Testis (tissue), 2 donors: Measurements from ENCODE around the gene LYAR.

Experiments used
- POLR2A ChIP-seq: fragments of 450-650 bp; IDR thresholded peaks from one replicate; pipeline ENCODE4 v1.6.1; 2017; ENCODE audit warnings: antibody characterized with exemption, mild to moderate bottlenecking, moderate library complexity
- TF ChIP-seq, protein P1 (sequence below), 3 experiments: fragments of 450-650 bp in 2 of 3; fragments of 200-600 bp in 1 of 3; sonication (generic) in 1 of 3; IDR thresholded peaks; one replicate each; pipeline ENCODE4 v1.5.1; 2016 to 2019; ENCODE audit warnings: antibody characterized with exemption in 3 of 3, mild to moderate bottlenecking in 2 of 3, moderate library complexity in 1 of 3

DNA sequence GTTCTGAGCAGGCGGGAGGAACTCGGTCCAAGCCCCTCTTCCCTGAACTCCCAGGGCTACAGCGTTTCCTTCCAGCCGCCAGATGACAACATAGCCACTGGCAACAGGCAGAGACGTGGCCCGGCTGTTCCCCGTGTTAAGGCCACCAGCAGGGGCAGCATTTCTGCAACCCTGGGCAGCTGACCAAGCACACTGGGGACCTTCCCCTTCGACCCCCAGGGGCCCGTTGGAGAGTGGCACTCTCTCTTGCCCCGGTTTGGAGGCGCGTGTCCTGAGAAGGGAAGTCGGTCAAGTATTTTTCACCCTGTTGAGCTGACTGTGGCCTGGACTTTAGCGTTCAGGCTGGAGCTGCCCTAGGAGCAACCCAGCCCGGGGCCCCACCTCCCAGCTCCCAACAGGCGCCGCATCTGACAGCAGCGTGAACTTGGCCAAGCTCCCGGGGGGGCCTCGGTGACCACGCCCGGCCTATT, 37.7 kb upstream of the LYAR start:
- TF ChIP-seq, protein P1, sequence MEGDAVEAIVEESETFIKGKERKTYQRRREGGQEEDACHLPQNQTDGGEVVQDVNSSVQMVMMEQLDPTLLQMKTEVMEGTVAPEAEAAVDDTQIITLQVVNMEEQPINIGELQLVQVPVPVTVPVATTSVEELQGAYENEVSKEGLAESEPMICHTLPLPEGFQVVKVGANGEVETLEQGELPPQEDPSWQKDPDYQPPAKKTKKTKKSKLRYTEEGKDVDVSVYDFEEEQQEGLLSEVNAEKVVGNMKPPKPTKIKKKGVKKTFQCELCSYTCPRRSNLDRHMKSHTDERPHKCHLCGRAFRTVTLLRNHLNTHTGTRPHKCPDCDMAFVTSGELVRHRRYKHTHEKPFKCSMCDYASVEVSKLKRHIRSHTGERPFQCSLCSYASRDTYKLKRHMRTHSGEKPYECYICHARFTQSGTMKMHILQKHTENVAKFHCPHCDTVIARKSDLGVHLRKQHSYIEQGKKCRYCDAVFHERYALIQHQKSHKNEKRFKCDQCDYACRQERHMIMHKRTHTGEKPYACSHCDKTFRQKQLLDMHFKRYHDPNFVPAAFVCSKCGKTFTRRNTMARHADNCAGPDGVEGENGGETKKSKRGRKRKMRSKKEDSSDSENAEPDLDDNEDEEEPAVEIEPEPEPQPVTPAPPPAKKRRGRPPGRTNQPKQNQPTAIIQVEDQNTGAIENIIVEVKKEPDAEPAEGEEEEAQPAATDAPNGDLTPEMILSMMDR (IDR thresholded peaks at IDR 0.05): peak in 1 of 3 experiments; percentile 33
- TF ChIP-seq POLR2A: no peak
